OCI-LY1 (cell line): ENCODE results near the gene ZIC4.

Source experiments
- EZH2 ChIP-seq: fragments of 200-600 bp; sonication (generic), shearing (Covaris generic); IDR thresholded peaks from 2 replicates; pipeline ENCODE4 v1.8.0; 2017; ENCODE audit warnings: borderline replicate concordance, mixed run types, mild to moderate bottlenecking, antibody characterized with exemption, low read length, moderate library complexity, mixed read lengths
- TF ChIP-seq, protein P1 (sequence below): fragments of 200-600 bp; sonication (generic), shearing (Covaris generic); IDR thresholded peaks from 2 replicates; pipeline ENCODE4 v1.5.1; 2017; ENCODE audit warnings: mild to moderate bottlenecking, antibody characterized with exemption, low read length, moderate library complexity, mixed read lengths

DNA sequence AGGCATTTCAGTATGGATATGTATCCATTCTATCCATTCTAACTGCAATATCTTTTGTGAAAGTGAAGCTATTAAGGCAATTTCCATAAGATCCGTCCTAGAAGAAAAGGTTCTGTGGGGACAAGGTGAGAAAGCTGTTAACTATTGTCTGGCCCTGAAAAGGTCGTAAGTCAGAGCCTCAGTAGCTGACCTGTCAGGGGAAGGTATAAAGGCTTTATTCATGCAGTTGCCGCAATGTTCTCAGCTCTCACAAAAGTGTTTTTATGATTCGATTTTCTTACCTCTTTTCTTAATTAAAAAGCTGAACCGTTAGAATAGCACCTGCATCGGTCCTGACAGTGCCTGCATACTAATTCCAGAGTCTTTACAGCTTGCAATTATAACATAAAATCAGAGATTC lies 24.7 kb downstream of the ZIC4 start:
- TF ChIP-seq EZH2 = no peak
- TF ChIP-seq, protein P1, sequence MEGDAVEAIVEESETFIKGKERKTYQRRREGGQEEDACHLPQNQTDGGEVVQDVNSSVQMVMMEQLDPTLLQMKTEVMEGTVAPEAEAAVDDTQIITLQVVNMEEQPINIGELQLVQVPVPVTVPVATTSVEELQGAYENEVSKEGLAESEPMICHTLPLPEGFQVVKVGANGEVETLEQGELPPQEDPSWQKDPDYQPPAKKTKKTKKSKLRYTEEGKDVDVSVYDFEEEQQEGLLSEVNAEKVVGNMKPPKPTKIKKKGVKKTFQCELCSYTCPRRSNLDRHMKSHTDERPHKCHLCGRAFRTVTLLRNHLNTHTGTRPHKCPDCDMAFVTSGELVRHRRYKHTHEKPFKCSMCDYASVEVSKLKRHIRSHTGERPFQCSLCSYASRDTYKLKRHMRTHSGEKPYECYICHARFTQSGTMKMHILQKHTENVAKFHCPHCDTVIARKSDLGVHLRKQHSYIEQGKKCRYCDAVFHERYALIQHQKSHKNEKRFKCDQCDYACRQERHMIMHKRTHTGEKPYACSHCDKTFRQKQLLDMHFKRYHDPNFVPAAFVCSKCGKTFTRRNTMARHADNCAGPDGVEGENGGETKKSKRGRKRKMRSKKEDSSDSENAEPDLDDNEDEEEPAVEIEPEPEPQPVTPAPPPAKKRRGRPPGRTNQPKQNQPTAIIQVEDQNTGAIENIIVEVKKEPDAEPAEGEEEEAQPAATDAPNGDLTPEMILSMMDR = no peak
